ENCODE data around the gene FASN. TPM values are rescaled to one million over a fixed set of nuclear protein-coding genes. Genes with fewer than 3 reads are reported as not detected.
A peak's percentile ranks its signal among the peaks of the same experiment; 100 is the strongest.

Gene FASN
- total and polyA plus RNA-seq, 2 of the 13 experiments (the other 11 are each of a cell fraction or from before 2014, with no cell fraction given), result 51.7 to 101 TPM

DNA sequence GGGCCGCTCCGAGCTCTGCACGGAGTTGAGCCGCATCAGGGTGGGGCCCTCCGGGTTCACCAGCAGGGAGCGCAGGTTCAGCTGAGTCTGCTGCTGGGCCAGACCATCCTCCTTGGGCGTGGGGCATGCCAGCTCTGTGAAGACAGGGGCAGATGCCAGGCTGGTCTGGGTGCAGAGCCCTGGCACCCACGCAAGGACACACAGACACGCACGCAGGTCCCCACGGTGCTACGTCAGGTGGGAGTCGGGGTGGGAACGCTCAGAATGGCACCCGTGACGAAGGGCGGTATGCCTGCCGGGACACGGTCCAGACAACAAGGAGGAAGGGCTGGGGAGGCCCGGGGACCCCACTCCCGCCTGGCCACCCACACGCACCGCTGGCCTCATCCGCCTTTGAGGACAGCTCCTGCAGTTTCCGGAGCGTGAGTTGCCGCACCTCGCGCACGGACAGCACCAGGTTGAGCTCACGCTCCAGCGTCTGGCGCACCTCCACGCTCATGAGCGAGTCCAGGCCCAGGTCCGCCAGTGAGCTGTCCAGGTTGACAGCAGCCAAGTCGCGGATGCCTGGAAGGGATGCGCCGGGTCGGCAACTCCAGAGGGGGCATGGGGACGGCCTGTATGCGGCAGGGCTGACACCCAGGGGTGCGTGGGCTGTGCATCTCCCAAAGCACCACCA is 17.1 kb downstream of the FASN start:
- Histone ChIP-seq H3K79me2 (ENCODE audit: insufficient read depth, low read length) (no peaks in the 10 kb centered on the region), H2AFZ (ENCODE audit: low read length) (no peak overlapping the region), H3K4me2 (ENCODE audit: low read depth, low read length) (no peak overlapping the region), H3K27me3 (ENCODE audit: control insufficient read depth in 1 of 2, insufficient read depth in 2 of 2, low read length in 2 of 2) (no peaks in the 10 kb centered on the region), H3K4me3 (replicated peaks in 1 of 3; ENCODE audit: insufficient read depth in 1 of 3, low read depth in 2 of 3, low read length in 3 of 3) (no peak overlapping the region), H4K20me1 (ENCODE audit: insufficient read depth, low read length) (peaks cover 50% of the 10 kb centered on the region), H3K9me3 (ENCODE audit: low read length) (no peaks in the 10 kb centered on the region), H3K4me1 (ENCODE audit: insufficient read depth, low read length) (peaks cover 4% of the 10 kb centered on the region; the same call in 1 of the 2 replicates), H3K9ac (ENCODE audit: insufficient read depth, low read depth, low read length) (no peak overlapping the region), H3K36me3 (replicated peaks in 1 of 2; ENCODE audit: control insufficient read depth in 1 of 2, insufficient read depth in 2 of 2, low read length in 2 of 2) (peaks cover 61 to 74% of the 10 kb centered on the region in 2 experiments), H3K27ac (ENCODE audit: extremely low read length, insufficient read depth, low read length) (no peak overlapping the region)
- DNase-seq (ENCODE audit: low spot score), result no peak
- ATAC-seq, result no peak
- 97% methylated on average over 35 of the region's 44 CpGs for WGBS (ENCODE audit: low lambda C conversion rate)
- BruUV-seq (replicated peaks), result no TSS peak
- ChIA-PET CTCF (ENCODE audit: low intra/inter-chr PET ratio, low total read pairs) (no interaction called here), POLR2A (interaction anchor here (1.2 kb wide), 1 partner anchor 17 kb away, joined by 3 read pairs; no protein-coding TSS in a partner anchor)
- intact Hi-C loops (cut with micrococcal nuclease; ENCODE audit: unreplicated experiment) (no loop called here), in situ Hi-C loops (cut with HindIII; ENCODE audit: extremely low pct_ligation_motif_present, low pct_unique_long_range_greater_than_20kb) (no loop called here)
- FAIRE-seq, result no peak
- TF ChIP-seq, protein P1, sequence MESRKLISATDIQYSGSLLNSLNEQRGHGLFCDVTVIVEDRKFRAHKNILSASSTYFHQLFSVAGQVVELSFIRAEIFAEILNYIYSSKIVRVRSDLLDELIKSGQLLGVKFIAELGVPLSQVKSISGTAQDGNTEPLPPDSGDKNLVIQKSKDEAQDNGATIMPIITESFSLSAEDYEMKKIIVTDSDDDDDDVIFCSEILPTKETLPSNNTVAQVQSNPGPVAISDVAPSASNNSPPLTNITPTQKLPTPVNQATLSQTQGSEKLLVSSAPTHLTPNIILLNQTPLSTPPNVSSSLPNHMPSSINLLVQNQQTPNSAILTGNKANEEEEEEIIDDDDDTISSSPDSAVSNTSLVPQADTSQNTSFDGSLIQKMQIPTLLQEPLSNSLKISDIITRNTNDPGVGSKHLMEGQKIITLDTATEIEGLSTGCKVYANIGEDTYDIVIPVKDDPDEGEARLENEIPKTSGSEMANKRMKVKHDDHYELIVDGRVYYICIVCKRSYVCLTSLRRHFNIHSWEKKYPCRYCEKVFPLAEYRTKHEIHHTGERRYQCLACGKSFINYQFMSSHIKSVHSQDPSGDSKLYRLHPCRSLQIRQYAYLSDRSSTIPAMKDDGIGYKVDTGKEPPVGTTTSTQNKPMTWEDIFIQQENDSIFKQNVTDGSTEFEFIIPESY (CRISPR knock-in tag; IDR thresholded peaks at IDR 0.05), result peak; percentile 59
- TF ChIP-seq SIN3B (IDR thresholded peaks at IDR 0.05; ENCODE audit: low read length) (no peak), ZNF768 (CRISPR knock-in tag; IDR thresholded peaks at IDR 0.05) (0 out of 2 replicates have a peak, but pooled peaks have one; percentile 7), RBM39 (IDR thresholded peaks at IDR 0.05; ENCODE audit: low read depth, low read length, poor library complexity, severe bottlenecking) (no peak), JUN (CRISPR knock-in tag; IDR thresholded peaks at IDR 0.05) (no peak), HNRNPL (IDR thresholded peaks at IDR 0.05; ENCODE audit: low read depth, low read length) (0 out of 2 replicates have a peak, but pooled peaks have one; percentile 71), ZSCAN21 (CRISPR knock-in tag; IDR thresholded peaks at IDR 0.05; ENCODE audit: borderline replicate concordance) (0 out of 2 replicates have a peak, but pooled peaks have one; percentile 23), NONO (IDR thresholded peaks at IDR 0.05) (no peak), NONO (CRISPR knock-in tag; conservative IDR thresholded peaks at IDR 0.05) (0 out of 2 replicates have a peak, but pooled peaks have one; percentile 34)
- TF ChIP-seq, protein P2, sequence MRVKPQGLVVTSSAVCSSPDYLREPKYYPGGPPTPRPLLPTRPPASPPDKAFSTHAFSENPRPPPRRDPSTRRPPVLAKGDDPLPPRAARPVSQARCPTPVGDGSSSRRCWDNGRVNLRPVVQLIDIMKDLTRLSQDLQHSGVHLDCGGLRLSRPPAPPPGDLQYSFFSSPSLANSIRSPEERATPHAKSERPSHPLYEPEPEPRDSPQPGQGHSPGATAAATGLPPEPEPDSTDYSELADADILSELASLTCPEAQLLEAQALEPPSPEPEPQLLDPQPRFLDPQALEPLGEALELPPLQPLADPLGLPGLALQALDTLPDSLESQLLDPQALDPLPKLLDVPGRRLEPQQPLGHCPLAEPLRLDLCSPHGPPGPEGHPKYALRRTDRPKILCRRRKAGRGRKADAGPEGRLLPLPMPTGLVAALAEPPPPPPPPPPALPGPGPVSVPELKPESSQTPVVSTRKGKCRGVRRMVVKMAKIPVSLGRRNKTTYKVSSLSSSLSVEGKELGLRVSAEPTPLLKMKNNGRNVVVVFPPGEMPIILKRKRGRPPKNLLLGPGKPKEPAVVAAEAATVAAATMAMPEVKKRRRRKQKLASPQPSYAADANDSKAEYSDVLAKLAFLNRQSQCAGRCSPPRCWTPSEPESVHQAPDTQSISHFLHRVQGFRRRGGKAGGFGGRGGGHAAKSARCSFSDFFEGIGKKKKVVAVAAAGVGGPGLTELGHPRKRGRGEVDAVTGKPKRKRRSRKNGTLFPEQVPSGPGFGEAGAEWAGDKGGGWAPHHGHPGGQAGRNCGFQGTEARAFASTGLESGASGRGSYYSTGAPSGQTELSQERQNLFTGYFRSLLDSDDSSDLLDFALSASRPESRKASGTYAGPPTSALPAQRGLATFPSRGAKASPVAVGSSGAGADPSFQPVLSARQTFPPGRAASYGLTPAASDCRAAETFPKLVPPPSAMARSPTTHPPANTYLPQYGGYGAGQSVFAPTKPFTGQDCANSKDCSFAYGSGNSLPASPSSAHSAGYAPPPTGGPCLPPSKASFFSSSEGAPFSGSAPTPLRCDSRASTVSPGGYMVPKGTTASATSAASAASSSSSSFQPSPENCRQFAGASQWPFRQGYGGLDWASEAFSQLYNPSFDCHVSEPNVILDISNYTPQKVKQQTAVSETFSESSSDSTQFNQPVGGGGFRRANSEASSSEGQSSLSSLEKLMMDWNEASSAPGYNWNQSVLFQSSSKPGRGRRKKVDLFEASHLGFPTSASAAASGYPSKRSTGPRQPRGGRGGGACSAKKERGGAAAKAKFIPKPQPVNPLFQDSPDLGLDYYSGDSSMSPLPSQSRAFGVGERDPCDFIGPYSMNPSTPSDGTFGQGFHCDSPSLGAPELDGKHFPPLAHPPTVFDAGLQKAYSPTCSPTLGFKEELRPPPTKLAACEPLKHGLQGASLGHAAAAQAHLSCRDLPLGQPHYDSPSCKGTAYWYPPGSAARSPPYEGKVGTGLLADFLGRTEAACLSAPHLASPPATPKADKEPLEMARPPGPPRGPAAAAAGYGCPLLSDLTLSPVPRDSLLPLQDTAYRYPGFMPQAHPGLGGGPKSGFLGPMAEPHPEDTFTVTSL (CRISPR knock-in tag; IDR thresholded peaks at IDR 0.05; ENCODE audit: borderline replicate concordance), result no peak
- TF ChIP-seq, protein P3, sequence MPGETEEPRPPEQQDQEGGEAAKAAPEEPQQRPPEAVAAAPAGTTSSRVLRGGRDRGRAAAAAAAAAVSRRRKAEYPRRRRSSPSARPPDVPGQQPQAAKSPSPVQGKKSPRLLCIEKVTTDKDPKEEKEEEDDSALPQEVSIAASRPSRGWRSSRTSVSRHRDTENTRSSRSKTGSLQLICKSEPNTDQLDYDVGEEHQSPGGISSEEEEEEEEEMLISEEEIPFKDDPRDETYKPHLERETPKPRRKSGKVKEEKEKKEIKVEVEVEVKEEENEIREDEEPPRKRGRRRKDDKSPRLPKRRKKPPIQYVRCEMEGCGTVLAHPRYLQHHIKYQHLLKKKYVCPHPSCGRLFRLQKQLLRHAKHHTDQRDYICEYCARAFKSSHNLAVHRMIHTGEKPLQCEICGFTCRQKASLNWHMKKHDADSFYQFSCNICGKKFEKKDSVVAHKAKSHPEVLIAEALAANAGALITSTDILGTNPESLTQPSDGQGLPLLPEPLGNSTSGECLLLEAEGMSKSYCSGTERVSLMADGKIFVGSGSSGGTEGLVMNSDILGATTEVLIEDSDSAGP (CRISPR knock-in tag; IDR thresholded peaks at IDR 0.05; ENCODE audit: borderline replicate concordance), result 0 out of 2 replicates have a peak, but pooled peaks have one; percentile 1
- TF ChIP-seq, protein P4, sequence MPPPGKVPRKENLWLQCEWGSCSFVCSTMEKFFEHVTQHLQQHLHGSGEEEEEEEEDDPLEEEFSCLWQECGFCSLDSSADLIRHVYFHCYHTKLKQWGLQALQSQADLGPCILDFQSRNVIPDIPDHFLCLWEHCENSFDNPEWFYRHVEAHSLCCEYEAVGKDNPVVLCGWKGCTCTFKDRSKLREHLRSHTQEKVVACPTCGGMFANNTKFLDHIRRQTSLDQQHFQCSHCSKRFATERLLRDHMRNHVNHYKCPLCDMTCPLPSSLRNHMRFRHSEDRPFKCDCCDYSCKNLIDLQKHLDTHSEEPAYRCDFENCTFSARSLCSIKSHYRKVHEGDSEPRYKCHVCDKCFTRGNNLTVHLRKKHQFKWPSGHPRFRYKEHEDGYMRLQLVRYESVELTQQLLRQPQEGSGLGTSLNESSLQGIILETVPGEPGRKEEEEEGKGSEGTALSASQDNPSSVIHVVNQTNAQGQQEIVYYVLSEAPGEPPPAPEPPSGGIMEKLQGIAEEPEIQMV (CRISPR knock-in tag; IDR thresholded peaks at IDR 0.05; ENCODE audit: low read depth), result no peak

All from HepG2 (cell line).